Suprapubic skin (tissue), 4 donors: Measurements from ENCODE around the gene EFCAB6. TPM values are rescaled to one million over a fixed set of nuclear protein-coding genes. Genes with fewer than 3 reads are reported as not detected.

Experiments
- DNase-seq, 2 donors: peaks; one replicate each; pipeline ENCODE4 v3.0.0-alpha.2; 2019; ENCODE audit warnings: low spot score in 2 of 2
- H3K27ac ChIP-seq: fragments of 200-600 bp; sonication (generic); one replicate; pipeline ENCODE4 v1.5.1; 2019
- H3K27me3 ChIP-seq: fragments of 200-600 bp; sonication (generic); one replicate; pipeline ENCODE4 v1.5.1; 2019
- H3K36me3 ChIP-seq: fragments of 200-600 bp; sonication (generic); one replicate; pipeline ENCODE4 v1.5.1; 2019
- H3K4me1 ChIP-seq: fragments of 200-600 bp; sonication (generic); one replicate; pipeline ENCODE4 v1.5.1; 2019
- H3K4me3 ChIP-seq: fragments of 200-600 bp; sonication (generic); one replicate; pipeline ENCODE4 v1.5.1; 2019; ENCODE audit warnings: mild to moderate bottlenecking
- H3K9me3 ChIP-seq: fragments of 200-600 bp; sonication (generic); one replicate; pipeline ENCODE4 v1.5.1; 2019
- EP300 ChIP-seq: sonication (generic); formaldehyde crosslinking; IDR thresholded peaks from one replicate; pipeline ENCODE4 v1.6.1; 2017; ENCODE audit warnings: antibody characterized with exemption
- POLR2A ChIP-seq, 2 donors: fragments of 450-650 bp; IDR thresholded peaks; one replicate each; pipeline ENCODE4 v1.6.1; 2017; ENCODE audit warnings: antibody characterized with exemption in 2 of 2, mild to moderate bottlenecking in 2 of 2, moderate library complexity in 2 of 2
- POLR2AphosphoS5 ChIP-seq, 3 donors: sonication (generic); formaldehyde crosslinking; IDR thresholded peaks; one replicate each; pipeline ENCODE4 v1.6.1; 2017; ENCODE audit warnings: antibody characterized with exemption in 3 of 3
- WGBS: methylation state at CpG from one replicate; pipeline ENCODE4 v1.1.5; 2018; 5-methylcytosine and 5-hydroxymethylcytosine counted together
- total RNA-seq, 4 donors: library from RNA; depleted of rRNA; stranded (reverse); fragments of >200 nt; gene quantifications; one replicate each; pipeline ENCODE4 v1.1.0, GENCODE V29; 2016
- TF ChIP-seq, protein P1 (sequence below), 2 donors: fragments of 200-600 bp in 1 of 2; fragments of 450-650 bp in 1 of 2; sonication (generic) in 1 of 2; IDR thresholded peaks; one replicate each; pipeline ENCODE4 v1.5.1; 2016 to 2019; ENCODE audit warnings: antibody characterized with exemption in 2 of 2, mild to moderate bottlenecking in 1 of 2, moderate library complexity in 1 of 2

EFCAB6 gene
- total RNA-seq, 4 donors from 2014 or later, result 1.9 to 4.9 (median 2.9) TPM

- Histone ChIP-seq H3K27me3 (peaks cover 11% of the 10 kb centered on the region), H3K27ac (no peak overlapping the region), H3K9me3 (no peaks in the 10 kb centered on the region), H3K4me3 (no peak overlapping the region), H3K36me3 (no peaks in the 10 kb centered on the region), H3K4me1 (peaks cover 9% of the 10 kb centered on the region)
- TF ChIP-seq POLR2A (IDR thresholded peaks at IDR 0.05) (no peak), POLR2AphosphoS5 (IDR thresholded peaks at IDR 0.05) (no peak), EP300 (no peak)
- TF ChIP-seq, protein P1, sequence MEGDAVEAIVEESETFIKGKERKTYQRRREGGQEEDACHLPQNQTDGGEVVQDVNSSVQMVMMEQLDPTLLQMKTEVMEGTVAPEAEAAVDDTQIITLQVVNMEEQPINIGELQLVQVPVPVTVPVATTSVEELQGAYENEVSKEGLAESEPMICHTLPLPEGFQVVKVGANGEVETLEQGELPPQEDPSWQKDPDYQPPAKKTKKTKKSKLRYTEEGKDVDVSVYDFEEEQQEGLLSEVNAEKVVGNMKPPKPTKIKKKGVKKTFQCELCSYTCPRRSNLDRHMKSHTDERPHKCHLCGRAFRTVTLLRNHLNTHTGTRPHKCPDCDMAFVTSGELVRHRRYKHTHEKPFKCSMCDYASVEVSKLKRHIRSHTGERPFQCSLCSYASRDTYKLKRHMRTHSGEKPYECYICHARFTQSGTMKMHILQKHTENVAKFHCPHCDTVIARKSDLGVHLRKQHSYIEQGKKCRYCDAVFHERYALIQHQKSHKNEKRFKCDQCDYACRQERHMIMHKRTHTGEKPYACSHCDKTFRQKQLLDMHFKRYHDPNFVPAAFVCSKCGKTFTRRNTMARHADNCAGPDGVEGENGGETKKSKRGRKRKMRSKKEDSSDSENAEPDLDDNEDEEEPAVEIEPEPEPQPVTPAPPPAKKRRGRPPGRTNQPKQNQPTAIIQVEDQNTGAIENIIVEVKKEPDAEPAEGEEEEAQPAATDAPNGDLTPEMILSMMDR (IDR thresholded peaks at IDR 0.05), result no peak
- 71% methylated on average over 12 of the region's 12 CpGs for WGBS
- DNase-seq, result no peak
These were observed 283.3 kb downstream of the EFCAB6 start for GRCh38 chr22:43528601-43529360.

- no peak overlapping the region for H3K4me3 ChIP-seq
- H3K9me3 ChIP-seq, result no peaks in the 10 kb centered on the region
- no peak for TF ChIP-seq POLR2AphosphoS5 (IDR thresholded peaks at IDR 0.05)
- no peak for TF ChIP-seq POLR2A (IDR thresholded peaks at IDR 0.05)
- TF ChIP-seq EP300, result no peak
- TF ChIP-seq, protein P1 (IDR thresholded peaks at IDR 0.05), result no peak
- H3K36me3 ChIP-seq, result no peaks in the 10 kb centered on the region
- H3K4me1 ChIP-seq, result peaks cover 9% of the 10 kb centered on the region
- H3K27ac ChIP-seq, result no peak overlapping the region
- 100% methylated on average over 1 of the region's 5 CpGs for WGBS
- no peak for DNase-seq
- H3K27me3 ChIP-seq, result peaks cover 11% of the 10 kb centered on the region
These were observed 285.2 kb downstream of the EFCAB6 start for GRCh38 chr22:43526946-43527345.

DNA sequence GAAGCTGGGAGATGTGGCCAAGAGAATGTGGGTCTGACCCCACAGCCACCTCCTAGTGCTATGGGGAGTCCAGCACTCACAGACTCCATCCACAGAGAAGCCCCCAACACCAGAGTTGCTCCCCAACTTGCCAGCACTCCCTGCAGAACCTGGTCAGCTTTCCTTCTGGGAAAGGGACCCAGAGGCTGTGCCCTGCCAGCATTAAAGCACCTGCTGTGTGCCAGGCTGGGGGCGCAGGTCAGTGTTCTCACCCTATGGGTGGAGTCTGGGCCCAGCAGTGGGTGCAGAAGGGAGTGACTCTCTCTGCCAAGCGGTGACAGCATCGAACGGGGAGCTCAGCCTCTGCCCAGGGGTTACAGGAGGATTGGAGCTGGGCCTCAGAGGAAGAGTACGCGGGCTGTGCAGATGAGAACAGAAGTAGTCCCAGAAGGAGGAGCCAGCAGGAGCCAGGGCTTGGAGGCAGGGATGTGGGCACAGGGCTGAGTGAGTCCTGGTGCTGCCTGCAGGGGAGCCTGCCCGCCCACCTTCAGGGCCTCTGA lies 285.9 kb downstream of the EFCAB6 start:
- peaks cover 11% of the 10 kb centered on the region for H3K27me3 ChIP-seq
- H3K4me3 ChIP-seq, result no peak overlapping the region
- TF ChIP-seq POLR2A (IDR thresholded peaks at IDR 0.05), result no peak
- TF ChIP-seq, protein P1 (IDR thresholded peaks at IDR 0.05), result no peak
- no peak for TF ChIP-seq POLR2AphosphoS5 (IDR thresholded peaks at IDR 0.05)
- no peak for TF ChIP-seq EP300
- WGBS, result 83% methylated on average over 1 of the region's 7 CpGs
- H3K4me1 ChIP-seq, result peaks cover 9% of the 10 kb centered on the region
- H3K27ac ChIP-seq, result no peak overlapping the region
- DNase-seq, result no peak
- no peaks in the 10 kb centered on the region for H3K9me3 ChIP-seq
- H3K36me3 ChIP-seq, result no peaks in the 10 kb centered on the region

- 67% methylated on average over 6 of the region's 6 CpGs for WGBS
- Histone ChIP-seq H3K27ac (no peak overlapping the region), H3K9me3 (no peaks in the 10 kb centered on the region), H3K4me3 (no peak overlapping the region), H3K27me3 (peaks cover 9% of the 10 kb centered on the region), H3K4me1 (no peaks in the 10 kb centered on the region), H3K36me3 (no peaks in the 10 kb centered on the region)
- TF ChIP-seq POLR2AphosphoS5 (IDR thresholded peaks at IDR 0.05), result no peak
- TF ChIP-seq, protein P1 (IDR thresholded peaks at IDR 0.05), result no peak
- no peak for TF ChIP-seq POLR2A (IDR thresholded peaks at IDR 0.05)
- TF ChIP-seq EP300, result no peak
- DNase-seq, result no peak
These were observed 290.4 kb downstream of the EFCAB6 start for GRCh38 chr22:43521716-43522115.

DNA sequence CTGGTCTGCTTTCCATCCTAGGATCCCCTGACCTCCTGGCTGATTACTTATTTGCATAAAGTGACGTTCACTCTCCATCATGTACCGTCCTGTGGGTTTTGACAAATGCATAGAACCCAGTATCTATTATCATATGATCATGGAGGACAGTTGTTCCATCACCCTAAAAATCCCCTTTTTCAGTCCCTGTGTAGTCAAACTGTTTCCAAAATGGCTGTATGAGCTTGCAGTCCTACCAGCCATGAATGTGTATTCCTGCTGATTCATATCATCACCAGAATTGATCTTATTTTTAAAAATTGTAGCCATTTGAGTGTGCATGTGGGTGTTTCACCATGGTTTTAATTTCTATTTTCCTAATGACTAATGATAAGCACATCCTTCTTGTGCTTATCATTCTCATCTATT lies 291.5 kb downstream of the EFCAB6 start:
- no peak for TF ChIP-seq POLR2A (IDR thresholded peaks at IDR 0.05)
- no peak for TF ChIP-seq POLR2AphosphoS5 (IDR thresholded peaks at IDR 0.05)
- TF ChIP-seq EP300, result no peak
- TF ChIP-seq, protein P1 (IDR thresholded peaks at IDR 0.05), result no peak
- peaks cover under 1% of the 10 kb centered on the region for H3K27me3 ChIP-seq
- H3K4me3 ChIP-seq, result no peak overlapping the region
- H3K36me3 ChIP-seq, result no peaks in the 10 kb centered on the region
- no peak for DNase-seq
- WGBS, result 71% methylated on average over 2 of the region's 2 CpGs
- H3K27ac ChIP-seq, result no peak overlapping the region
- H3K9me3 ChIP-seq, result no peaks in the 10 kb centered on the region
- no peaks in the 10 kb centered on the region for H3K4me1 ChIP-seq
